ENCODE data around the gene PKHD1.

DNA sequence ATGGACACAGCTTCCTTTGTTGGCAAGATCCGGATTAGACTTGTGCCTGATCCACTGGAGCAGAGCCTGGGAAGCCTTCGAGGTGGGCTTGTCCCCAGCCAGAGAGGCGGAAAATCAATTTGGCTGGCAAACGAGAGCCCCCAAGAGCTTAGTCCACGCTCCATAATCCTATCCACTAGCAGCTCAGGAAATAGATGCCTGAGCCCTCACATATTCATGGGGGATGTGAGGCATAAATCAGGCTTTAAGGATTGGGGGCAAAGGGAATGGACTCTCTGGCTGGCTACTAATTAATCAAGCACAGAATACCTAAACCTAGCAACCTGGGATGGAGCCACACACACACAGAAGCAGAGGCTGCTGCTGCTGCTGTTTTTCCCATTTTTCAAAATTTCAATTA lies 137.9 kb downstream of the PKHD1 start:
- TF ChIP-seq POU5F1 (IDR thresholded peaks at IDR 0.05; ENCODE audit: low read depth, low read length) (no peak), CTCF (IDR thresholded peaks at IDR 0.05; ENCODE audit: control extremely low read depth in 1 of 3, insufficient read depth in 1 of 3, low read depth in 1 of 3, low read length in 3 of 3) (no peak), BCL11A (IDR thresholded peaks at IDR 0.05; ENCODE audit: low read depth in 2 of 2, low read length in 2 of 2) (no peak), SIN3A (conservative IDR thresholded peaks at IDR 0.05 in 1 of 2, IDR thresholded peaks at IDR 0.05 in 1 of 2; ENCODE audit: low read depth in 1 of 2, low read length in 2 of 2) (no peak), USF2 (IDR thresholded peaks at IDR 0.05; ENCODE audit: low read length) (no peak)

All from H1 (cell line).